HG03558 (cell line): ENCODE results near the gene VIT.

Source experiments
- ATAC-seq: cut with Tn5 transposase; IDR thresholded peaks from one replicate; pipeline ENCODE4 v1.9.1; 2021; ENCODE audit warnings: moderate number of reproducible peaks; ENCODE audit not compliant: unreplicated experiment; ENCODE audit errors: extremely low read depth

VIT gene

GRCh38 chr2:36834731-36835524 is 138.4 kb downstream of the VIT start:
- ATAC-seq: no peak

DNA sequence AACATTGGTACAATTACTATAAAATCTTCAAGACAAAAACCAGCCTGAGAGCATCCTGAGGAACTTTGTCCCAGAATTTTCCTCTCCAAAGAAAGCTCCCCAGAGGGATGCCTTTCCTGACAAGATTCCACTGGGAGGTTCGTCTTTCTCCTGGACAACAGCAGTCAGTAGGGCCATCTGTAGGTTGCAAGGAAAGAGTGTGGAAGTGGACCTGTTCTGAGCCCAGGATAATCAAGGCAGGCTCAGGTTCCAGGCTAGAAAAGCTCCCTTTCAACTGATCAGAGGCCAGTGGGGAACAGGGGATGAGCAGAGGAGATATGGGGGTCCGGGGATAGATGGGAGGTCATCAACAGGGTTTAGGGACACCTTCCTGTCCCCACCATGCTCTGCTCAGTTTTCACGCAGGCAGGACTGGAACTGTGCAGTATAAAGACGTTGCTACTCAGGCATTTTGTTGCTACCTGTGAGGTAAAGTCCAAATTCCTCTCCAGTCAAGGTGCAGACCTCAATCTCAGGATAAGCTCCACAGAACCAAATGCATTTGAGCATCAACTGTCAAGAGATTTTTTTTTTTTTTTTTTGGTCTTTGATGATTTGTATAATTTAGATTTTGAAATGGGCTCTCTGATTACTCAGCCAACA is 143.6 kb downstream of the VIT start:
- no peak for ATAC-seq

- no peak for ATAC-seq
Observed at GRCh38 chr2:36843838-36844237, 147.3 kb downstream of the VIT start.

GRCh38 chr2:36849265-36849664 is 152.8 kb downstream of the VIT start:
- no peak for ATAC-seq

DNA sequence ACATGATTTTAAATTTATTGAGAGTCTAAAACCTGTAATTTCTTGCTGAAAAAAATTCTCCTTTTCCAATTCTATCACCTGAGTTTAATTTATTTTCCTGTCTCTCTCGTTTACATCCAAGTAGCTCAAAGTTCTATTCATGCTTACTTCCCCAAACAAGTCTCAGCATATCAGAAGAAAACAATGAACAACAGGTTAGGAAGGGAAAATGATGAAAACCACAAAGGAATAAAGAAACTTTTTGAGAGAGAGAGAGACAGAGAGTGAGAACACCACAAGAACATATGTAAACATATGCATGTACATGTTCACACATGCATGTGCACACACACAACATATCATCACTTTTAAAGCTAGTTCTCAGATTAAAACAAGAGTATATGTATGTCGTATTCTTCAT is 157.7 kb downstream of the VIT start:
- ATAC-seq: no peak

- no peak for ATAC-seq
Observed at GRCh38 chr2:36855429-36855828, 158.9 kb downstream of the VIT start.

DNA sequence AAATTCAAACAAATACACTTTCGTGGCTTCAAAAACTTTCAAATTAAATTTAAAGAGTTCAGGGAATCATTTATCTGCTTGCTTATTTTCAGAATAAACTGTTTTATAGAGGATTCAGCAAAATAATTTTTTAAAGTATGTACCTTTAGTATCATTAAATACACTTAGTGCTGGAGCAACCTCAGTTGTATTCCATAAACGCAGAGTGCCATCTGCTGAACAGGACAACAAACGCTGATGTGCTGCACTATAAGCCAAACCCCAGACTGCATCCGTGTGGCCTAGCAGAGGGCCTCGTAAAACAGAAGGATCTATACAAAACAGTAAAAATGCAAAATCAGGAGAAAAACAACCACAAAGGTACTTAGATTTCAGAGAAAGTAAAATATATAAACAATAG is 161.2 kb downstream of the VIT start:
- no peak for ATAC-seq

GRCh38 chr2:36858551-36859365 is 162.3 kb downstream of the VIT start:
- no peak for ATAC-seq

DNA sequence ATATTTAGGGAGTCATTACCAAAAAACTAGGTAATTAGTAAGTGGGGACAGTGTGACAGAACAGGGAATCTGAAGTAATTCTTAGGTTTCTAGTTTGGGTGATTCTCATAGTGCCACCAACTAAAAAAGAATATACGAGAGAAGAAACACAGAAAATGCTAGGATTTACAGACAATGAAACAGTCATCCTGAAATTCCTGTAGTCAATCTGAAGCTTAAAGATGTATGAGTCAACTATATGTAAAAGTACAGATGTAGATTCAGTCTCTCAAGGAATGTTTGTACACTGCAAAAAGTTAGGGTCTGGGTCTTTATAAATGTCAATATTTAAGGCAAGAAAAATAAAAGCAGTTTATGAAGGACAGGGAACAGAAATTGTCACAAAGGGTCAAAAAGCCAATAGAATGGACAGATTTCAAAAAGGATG is 162.9 kb downstream of the VIT start:
- no peak for ATAC-seq

GRCh38 chr2:36861896-36862295 is 165.4 kb downstream of the VIT start:
- no peak for ATAC-seq
